OCI-LY3 (cell line): ENCODE measurements around the gene EGFLAM.

ENCODE experiments used
- CTCF ChIP-seq: fragments of 200-600, 300-600 bp; sonication (generic); IDR thresholded peaks from 2 replicates; pipeline ENCODE4 v1.5.1; 2014; ENCODE audit warnings: antibody characterized with exemption, low read length, low read depth
- EZH2phosphoT487 ChIP-seq: fragments of 200-600 bp; shearing (Covaris generic); IDR thresholded peaks from 2 replicates; pipeline ENCODE4 v1.6.1; 2018; ENCODE audit warnings: antibody characterized with exemption, mixed run types, low read depth

- TF ChIP-seq CTCF (no peak), EZH2phosphoT487 (no peak)
These were observed 198.5 kb downstream of the EGFLAM start for GRCh38 chr5:38456657-38457399.
